GF-D8 (cell line): ENCODE measurements around the gene PDGFB.

Experiments
- DNase-seq: peaks from one replicate; lab custom pipeline; 2025; lab: John Stamatoyannopoulos, UW

PDGFB gene

DNA sequence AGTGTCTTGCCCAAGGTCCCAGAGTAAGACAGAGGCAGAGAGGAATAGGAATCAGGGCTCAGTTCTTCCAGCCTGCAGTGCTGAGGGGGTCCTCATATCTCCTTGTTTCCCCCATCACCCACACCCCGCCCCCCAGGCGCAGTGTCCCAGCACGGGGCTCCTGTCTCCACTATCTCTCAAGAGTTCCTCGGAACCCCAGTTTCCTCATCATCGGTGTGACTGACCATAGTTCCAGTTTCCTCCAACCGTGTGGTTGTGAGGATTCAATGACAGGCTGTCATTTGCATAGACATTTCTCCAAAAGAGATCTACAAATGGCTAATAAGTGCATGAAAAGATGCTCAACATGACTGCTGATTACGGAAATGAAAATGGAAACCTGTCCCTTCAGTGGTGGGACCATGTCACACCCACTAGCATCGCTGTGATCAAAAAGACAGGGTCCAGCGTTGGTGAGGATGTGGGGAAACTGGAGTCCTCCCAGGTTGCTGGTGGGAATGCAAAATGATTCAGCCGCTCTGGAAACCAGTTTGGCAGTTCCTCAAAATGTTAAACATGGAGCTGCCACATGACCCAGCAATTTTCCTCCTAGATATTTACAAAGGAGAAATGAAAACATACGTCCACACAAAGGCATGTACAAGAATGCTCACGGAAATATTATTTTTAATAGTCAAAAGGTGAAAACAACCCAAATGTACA is 31.8 kb upstream of the PDGFB start:
- no peak for DNase-seq

DNA sequence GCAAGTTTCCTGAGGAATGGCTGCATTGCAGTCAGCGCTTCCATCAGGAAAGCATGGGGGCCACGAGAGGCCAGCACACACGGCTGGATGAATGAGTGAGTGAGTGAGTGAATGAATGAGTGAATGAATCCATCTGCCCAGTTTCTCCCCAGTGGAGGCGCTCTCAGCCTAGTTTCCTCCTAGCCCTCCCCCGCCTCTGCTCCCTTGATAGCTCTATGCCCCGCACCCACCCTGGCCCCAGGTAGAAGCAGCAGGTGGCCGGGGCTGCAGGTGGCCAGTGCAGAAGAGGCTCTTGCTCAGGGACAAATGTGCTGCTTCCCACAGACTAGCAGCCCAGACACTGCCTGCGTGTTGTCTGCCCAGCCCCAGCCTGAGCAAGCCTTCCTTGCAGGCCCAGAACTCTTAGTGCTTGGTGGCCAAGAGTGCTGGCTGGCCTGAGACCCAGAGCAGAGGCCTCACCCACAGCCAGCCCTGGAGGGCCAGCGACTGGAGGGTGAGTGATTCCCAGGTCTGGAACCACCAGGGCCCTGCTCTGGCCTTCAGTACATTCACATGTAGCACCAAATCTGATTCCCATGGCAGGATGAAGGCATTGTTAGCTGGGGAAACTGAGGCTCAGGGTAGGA is 31.1 kb upstream of the PDGFB start:
- DNase-seq: no peak

DNA sequence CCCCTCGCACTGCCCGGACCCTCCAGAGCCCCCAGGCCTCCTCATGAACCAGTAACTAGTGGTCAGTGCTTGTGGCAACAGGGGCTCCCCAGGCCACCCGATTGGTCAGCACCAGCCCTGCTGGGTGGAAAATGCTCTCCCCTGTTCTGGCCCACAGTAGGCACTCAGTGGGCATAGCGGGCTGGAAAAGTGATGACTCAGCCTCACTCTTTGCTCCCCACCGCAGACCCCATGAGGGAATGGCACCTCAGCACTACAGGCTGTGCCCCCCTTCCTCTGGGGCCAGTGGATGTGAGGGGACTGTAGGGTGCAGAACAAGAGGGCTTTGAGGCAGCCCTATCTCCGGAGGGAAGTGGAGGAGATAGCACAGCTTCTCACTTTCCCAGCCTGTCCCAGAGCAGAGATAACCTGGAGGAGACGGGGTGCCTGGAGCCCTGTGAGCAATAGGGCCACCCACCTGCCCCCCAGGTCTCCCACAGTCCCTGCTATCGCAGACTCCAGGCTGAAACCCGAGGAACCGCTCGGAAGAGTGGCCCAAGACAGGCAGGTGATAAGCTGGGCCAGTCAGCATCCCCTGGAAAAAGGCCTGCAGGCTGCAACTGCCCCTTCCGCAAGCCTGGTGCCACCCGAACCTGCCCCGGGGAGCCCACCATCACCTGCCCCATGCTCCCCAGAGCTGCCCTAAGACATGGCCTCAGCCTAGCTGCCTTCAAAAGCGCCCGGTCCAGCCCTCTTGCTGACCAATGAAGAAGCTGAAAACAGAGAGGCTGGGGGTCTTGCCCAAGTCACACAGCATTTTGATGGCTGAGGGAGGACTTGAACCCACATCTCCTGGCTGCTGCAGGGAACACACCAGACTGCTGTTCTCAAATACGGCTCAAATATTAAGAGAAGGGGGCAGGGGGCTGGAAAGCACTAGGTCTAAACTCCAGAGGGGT is 29.4 kb upstream of the PDGFB start:
- DNase-seq: no peak

DNA sequence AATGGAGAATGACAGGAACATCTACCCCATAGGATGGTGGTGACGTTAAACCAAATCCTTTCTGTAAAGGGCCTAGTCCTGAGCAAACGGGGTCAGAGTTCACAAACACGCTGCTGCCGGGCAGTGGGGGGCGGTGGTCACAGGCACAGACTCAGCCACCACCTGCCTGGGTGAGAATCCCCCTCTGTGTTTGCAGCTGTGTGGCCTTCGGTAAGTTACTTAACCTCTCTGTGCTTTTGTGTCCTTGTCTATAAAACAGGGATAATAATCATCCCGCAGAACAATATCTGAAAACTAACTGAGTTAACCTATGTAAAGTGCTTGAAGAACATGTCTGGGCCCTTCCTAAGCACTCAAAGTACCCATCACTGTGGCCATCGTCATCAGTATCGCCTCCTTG is 26.0 kb upstream of the PDGFB start:
- no peak for DNase-seq

DNA sequence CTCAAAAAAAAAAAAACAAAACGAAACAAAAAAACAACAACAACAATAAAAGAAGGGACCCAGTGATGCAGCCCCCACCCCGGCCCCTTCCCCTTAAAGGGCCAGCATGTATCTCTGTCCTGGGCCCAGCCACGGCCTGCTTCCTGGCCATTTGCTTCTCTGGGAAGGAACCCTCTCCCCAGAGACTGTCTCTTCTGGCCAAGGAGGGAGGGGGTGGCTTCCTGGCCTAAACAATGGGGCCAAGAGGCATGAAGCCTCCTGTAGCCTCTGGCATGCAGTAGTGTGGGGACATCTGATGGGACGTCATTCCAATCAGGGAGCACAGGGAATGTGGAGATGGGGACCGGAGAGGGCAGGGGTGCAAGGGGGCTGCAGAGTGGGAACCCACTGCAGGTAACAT is 25.5 kb upstream of the PDGFB start:
- no peak for DNase-seq

DNA sequence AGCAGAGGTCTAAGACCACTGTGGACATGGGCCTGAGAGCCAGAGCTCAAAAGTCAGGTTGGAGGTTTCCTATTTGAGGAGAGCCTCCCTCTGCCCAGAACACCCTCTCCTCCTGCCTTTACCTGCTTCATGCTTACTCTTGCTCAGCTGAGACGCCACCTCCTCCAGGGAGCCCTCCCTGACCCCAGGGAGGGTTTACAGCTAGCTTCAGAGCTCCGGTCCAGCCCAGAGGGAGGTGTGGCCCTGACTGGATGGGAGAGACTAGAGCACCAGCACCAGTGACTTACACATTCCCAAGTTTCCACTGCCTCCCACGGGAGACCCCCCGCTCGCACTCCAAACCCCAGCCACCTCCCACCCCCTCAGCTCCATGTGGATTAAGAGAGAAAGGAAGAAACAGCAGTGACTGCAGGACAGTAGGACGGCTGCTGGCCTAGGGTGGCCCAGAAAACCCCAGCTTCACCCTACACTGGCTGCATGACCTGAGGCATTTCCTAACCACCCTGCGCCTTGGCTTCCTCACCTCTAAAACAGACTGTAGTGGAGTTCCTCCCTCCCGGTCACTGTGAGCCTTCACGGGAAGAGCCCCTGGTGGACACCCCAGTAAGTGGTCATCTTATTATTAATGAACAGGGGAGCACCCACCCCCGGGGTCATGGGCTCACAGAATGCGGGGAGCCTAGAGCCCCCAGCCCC is 24.5 kb upstream of the PDGFB start:
- DNase-seq: no peak

DNA sequence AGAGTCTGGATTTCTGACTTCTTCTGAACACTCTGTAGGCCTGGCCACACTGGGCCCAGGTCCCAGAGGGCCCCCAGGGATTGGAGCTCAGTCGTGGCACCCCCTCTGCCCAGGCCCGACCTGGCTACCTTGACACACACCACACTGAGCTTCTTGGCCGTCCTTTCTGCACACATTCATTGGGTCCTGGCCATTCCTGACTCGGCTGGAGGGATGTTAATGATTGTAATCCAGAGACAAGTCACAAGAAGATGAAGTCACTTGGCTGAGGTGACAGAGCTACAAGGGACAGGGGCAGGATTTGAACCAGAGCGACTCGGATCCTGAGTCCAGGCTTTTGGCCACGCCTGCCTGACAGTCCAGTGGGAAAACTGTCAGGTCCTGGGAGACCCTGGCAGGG is 23.9 kb upstream of the PDGFB start:
- DNase-seq: no peak

DNA sequence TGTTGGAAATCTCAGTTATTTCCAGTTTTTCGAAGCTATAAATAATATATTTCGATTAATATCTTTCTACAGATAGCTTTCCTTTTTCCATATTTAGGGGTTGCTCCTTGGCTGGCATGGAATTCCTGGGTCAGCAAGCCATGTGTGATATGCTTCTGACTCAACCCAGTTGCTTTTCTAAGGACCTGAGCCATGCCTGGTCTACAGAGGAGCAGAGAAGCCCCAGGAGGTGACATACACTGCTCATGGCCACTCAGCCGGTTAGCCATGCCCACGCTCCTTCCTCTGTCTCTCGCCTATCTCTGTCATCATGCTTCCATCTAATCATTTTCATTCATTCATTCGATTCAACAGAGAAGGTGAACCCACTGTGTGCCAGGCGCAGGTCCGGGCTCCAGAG is 23.2 kb upstream of the PDGFB start:
- no peak for DNase-seq

DNA sequence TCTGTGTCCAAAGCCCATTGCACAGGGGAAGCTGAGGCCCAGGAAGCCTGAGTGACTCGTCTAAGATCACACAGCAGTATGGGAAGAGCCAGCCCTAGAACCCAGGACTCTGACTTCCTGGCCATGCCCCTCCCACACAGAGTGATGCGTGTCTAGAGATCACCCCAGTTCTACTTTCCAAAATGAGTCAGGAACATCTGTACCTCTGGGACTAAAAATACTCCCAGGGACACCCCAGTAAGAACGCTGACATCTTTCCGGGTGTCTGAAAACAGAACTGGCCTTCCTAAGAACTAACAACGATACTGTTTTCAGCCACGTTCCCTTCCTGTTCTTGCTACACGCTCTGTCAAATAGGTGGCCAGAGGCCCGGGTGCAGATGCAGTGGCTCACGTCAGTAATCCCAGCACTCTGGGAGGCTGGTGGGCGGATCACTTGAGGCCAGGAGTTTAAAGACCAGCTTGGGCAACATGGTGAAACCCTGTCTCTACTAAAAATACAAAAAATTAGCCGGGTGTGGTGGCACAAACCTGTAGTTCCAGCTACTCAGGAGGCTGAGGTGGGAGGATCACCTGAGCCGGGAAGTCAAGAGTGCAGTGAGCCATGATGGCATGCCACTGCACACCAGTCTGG is 21.7 kb upstream of the PDGFB start:
- no peak for DNase-seq

DNA sequence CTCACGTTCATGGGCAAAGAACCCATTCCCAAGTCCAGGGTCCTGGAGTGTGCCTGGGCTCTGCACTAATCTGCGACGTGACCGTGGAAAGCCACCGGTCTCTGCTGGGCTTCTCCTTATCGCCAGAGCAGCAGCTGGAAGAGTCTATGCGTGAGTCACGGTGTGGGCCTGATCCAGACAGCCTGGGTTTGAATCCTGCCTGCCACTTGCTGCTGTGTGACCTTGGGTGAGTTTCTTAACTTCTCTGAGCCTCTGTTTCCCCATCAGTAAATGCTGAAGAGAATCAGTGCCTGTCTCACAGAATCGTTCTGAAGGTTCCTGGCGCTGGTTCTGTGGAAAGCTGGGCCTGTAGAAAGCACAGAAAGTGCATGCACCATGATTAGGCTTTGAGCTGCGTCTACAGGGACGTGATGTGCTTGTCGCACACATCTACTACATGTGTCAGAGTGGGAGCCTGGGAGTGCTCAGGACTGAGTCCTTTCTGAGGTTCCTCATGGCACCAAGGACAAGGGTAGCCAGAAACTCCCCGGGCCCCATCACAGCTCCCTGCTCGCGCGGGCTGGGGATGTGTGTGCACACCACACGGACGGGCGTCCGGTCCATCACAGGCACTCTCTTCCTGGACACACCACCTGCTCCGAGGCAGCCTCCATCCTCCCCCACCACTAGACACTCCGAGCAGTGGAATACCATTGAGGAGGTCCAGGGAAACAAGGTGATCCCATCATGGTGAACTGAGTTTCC is 20.5 kb upstream of the PDGFB start:
- DNase-seq: no peak

DNA sequence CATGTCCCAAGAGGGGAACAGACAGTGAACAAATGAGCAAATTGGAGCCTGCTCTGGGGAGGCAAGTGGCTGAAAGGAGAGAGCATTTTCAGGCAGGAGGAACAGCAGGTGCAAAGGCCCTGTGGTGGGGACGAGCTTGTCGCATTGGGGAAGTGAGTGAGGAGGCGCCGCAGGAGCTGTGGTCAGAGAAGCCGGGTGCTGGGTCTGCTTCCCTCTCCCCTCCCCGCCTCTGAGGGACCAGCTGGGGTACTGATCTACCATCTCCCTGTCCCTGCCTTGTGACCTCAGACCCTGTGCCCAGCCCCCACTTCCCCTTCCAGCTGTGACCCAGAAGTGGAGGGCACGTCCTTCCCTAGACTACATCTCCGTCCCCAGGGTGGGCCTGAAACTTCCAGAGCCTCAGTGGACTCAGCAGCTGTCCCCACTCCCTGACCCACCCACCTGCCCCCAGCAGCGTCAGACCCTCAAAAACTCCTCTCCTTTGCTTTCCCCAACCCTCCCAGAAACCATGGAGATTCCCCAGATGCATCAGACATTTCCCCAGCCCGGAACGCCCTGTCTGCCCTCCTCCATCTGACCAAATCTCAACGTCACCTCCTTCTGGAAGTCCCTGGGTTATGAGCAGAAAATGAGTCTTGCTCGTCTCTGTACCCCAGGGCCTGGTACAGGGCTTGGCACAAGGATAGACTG is 19.7 kb upstream of the PDGFB start:
- DNase-seq: no peak

DNA sequence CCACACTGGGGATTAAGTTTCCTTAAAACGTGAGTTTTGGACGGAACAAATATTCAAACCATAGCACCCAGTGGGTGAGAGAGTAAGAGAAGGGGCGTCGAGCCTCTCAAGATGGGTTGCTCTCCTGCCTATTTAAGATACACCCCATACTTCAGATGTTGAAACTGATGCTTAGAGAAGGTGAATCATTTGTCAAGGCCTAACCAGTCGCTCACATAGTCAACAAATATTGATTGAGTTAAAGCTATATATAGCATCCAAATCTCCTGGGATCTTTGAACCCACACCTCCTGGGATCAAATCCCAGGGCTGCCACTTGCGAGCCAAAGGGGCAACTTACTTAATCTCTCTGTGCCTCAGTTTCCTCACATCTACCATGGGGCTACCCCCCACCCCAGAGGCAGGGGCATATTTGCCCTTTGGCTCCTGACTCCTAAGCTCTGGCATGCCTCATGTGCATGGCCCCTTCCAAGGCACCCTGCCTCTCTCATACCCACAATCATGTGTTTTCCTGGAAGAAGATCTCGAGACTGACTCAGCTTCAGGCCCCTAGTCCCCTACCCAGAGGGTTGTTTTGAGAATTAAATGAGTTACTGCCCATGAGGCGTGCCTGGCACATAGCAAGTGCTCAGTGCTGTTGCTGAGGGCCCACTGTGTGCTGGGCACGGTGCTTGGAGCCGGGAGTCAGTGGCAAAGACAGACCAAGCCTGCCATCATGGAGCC is 19.0 kb upstream of the PDGFB start:
- no peak for DNase-seq

DNA sequence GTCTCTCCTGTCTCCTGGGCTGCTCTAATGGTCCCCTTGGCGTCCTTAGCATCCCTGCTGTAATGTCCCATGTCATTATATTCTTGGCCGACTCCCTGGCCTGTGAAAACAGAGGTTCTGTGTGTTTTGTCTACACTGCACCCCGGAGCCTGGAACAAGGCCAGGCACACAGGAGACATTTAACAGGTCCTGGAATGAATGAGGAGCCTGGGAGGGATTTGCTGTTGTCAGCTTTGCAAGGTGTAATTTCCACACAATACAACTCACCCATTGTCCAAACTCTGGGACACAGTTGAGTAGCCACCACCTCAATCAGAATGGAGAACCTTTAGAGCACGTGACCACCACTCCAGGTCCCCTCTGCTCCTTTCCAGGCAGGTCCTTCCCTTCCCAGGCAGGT is 14.9 kb upstream of the PDGFB start:
- no peak for DNase-seq

DNA sequence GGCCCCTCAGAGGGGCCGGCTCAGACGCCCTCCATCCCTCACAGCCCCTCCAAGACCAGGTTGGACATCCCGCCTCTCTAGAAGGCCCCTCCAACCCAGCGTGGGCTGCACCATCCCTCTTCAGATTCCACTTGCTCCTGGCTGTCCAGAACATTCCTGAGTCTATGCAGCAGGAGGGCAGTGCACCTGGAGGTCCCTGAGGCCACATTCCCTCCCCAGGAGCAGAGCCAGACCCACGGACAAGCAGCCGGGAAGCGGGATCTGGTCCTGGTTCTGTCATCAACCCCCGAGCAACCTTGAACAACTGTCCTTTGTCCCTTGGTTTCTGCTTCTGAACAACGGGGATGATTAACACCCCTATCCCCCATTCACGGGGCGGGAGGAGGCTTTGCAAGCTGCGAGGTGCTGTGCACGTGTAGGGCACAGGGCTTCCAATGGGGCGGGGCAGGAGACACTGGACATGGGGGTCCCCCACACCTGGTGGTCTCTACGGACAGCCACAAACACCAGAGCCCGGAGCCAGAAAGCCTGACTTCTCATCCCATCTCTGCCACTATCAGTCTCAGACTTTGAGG is 13.2 kb upstream of the PDGFB start:
- DNase-seq: no peak

DNA sequence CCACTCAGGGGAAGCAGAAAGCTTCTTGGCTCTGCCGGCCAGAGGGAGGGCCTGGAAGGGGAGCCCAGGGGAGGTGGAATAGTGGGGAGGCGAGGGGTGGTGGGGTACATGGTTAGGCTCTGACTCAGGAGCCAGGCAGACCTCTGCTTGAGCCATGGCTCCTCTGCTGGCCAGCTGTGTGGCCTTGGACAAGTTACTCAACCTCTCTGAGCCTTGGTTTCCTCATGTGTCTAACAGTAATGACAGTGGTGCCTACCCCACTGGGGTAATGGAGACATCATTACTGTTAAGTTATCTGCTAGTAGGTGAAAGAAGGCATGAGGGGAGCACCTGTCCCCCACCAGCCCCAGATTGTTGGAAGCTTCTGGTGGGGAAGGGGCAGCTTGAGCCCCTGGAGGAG is 12.2 kb upstream of the PDGFB start:
- DNase-seq: no peak

DNA sequence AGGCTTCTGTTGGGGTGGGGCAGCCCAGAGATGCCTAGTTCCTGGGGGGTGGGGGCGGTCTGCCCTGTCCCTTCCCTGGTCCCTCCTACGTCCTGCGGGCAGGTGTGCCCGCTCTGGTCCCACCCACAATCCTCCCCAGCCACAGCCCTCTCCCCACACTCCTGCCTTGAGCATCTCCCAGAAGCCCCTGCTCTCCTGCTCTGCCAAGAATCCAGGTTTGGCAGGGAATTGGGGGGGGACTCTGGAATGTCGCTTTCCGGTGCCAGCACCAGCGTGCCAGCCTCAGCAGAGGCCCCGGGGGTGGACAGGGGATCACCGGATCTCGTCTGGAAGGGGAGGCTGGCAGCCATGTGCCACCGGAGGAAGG is 11.4 kb upstream of the PDGFB start:
- no peak for DNase-seq

DNA sequence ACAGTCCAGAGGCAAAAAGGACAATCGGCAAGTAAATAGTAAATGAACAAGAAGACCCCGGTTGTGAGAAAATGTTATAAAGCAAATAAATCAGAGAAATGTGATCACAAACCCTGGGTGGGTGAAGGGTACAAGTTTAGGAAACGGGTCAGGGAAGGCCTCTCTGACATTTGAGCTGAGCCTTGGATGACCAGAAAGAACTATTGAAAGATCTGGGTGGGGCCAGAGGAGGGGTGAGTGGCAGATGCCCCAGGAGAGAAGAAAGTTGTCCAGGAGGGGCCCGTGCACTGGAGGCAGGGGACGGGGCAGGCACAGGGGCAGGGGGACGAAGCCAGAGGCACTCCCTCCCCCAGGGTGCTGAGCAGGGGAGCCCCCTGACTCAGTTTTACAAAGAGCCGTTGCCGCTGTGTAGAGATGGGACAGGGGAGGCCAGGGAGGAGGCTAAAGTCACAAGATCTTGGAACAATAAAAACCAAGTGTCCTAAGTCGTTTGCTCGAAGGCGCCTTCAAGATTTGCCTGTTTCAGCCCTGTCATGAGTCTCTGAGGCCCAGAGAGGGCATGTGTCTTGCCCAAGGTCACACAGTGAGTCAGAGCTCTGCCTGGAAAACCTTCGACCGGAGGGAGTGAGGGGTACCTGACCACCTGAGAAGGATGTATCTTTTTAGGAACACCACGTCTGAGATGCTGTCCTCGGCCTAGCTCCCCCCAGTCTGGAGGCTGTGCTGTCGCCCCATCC is 10.8 kb upstream of the PDGFB start:
- no peak for DNase-seq

DNA sequence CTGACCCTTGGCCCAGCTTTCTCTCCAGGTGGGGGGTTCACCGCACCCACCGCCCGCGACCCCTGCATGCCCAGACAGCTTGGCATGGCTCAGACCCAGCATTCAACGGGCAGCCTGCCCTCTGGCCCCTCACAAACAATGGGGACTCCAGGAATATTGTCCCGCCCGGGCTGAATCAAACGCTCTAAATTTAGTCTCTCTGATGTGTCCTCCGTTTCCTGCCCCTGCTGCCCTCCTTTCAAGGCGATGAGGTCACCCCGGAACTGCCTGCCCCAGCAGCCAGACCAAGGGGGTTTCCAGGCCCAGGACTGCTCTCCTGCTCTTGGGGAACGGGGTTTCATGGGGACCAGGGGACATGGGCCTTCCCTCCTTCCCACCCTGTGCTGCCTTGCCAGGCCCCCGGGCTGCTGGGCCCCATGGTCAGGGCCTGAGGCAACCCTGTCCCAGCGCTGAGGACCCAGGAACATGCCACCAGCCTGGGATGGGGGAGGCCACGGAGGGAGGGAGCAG is 10.1 kb upstream of the PDGFB start:
- DNase-seq: no peak

DNA sequence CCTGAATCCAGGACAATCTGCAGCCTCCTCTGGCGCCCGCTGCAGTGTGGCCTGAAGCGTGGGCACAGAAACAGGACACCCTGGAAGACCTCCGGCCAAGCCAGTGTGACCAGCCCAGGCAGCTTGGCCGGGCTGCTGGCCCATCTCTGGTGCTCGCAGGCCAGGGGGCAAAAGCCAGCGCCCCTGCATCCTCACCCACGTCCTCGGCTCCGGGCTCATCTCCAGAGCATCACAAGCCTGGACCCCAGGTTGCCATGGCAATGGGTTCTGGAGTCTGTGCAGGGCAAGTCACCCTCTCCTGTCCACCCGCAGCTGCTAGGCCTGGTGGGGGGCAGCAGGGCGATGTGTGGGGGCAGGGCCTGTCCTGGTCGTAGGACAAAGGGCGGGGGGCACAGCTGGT is 9.3 kb upstream of the PDGFB start:
- no peak for DNase-seq
